HG03342 (cell line): Measurements from ENCODE around the gene GRM4.

ENCODE experiments used
- ATAC-seq: cut with Tn5 transposase; IDR thresholded peaks from one replicate; pipeline ENCODE4 v1.9.1; 2021; ENCODE audit warnings: mild to moderate bottlenecking, moderate library complexity; ENCODE audit not compliant: unreplicated experiment

GRM4 gene

GRCh38 chr6:33983109-33983716, 162.7 kb downstream of the GRM4 start:
- no peak for ATAC-seq

- ATAC-seq = no peak
Observed at GRCh38 chr6:33981861-33982260, 164.0 kb downstream of the GRM4 start.

GRCh38 chr6:33981421-33981820, 164.5 kb downstream of the GRM4 start:
- ATAC-seq = no peak

GRCh38 chr6:33980176-33981175, 165.4 kb downstream of the GRM4 start:
- ATAC-seq = no peak

GRCh38 chr6:33979750-33980149, 166.1 kb downstream of the GRM4 start:
- ATAC-seq = no peak

- no peak for ATAC-seq
Observed at GRCh38 chr6:33978412-33979150, 167.3 kb downstream of the GRM4 start.

GRCh38 chr6:33977606-33978411, 168.1 kb downstream of the GRM4 start:
- ATAC-seq = no peak

- no peak for ATAC-seq
Observed at GRCh38 chr6:33976437-33977360, 169.2 kb downstream of the GRM4 start.

- ATAC-seq = no peak
Observed at GRCh38 chr6:33975661-33976436, 170.0 kb downstream of the GRM4 start.

- ATAC-seq = no peak
Observed at GRCh38 chr6:33974471-33974870, 171.4 kb downstream of the GRM4 start.

GRCh38 chr6:33974030-33974429, 171.9 kb downstream of the GRM4 start:
- no peak for ATAC-seq

- no peak for ATAC-seq
Observed at GRCh38 chr6:33971580-33971979, 174.3 kb downstream of the GRM4 start.
